Activated CD4-positive, CD25-positive, alpha-beta regulatory T cell treated with anti-CD3 and anti-CD28 coated beads, Interleukin-2, amount 50 U/mL, for 24 hours (primary cell): ENCODE results near the gene MAP2K2.
"Not testable (repeated sequence)": the region's sequence is repeated elsewhere in the genome, so short reads cannot be mapped to it uniquely, and the experiment has no call there.

Experiments
- ATAC-seq, 2 donors: fragments of 150-1000 bp; cut with Tn5 transposase; one replicate each; pipeline ENCODE4 v1.10.0; 2021; ENCODE audit warnings: mild to moderate bottlenecking in 1 of 2, moderate library complexity in 1 of 2

The MAP2K2 gene

DNA sequence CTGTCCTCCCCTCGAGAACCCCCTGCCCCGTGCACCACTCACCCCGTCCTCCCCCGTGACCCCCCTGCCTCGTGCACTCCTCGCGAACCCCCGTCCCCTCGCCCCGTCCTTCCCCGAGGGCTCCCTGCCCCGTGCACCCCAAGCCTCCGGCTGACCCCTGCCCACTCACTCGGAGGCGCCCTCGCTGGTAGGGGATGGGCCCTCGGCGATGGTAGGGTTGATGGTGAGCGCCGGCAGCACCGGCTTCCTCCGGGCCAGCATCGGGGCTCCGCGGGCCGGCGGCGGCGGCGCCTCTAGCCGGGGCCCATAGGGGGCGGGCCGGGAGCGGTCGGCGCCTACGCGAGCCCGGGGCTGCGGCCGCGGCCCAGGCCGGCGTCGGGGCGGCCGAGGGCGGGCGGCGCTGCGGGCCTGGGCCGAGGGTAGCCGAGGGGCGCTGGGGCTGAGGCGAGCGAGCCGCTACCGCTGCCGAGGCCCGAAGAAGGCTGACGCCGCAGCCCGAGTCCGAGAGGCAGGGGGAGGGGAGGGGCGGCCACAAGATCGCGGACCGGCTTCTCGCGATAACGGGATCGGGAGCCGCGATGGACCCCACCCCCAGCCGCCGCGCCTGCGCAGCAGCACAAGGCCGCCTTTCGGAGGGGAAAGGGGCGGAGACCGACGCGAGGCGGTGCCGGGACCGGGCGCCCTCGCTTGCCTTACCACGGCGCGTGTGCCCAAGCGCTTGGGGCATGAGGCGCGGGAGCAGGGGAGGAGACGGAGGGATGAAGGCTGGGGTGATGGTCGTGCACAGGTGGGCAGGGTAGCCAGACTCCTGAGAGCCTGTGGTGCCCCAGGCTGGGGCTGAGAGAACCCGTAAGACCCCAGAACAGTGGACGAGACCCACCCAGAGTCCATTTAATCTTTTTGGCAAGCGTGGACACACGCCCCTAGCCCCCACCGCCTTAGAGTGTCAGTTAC, at the start of gene MAP2K2:
Gene MAP2K2, minus strand, starts transcription at position 508 of the 954 bp plus-strand sequence. Its CDS starts 247 bp downstream, at position 261.
- peak; percentile 93 to 94 for ATAC-seq

DNA sequence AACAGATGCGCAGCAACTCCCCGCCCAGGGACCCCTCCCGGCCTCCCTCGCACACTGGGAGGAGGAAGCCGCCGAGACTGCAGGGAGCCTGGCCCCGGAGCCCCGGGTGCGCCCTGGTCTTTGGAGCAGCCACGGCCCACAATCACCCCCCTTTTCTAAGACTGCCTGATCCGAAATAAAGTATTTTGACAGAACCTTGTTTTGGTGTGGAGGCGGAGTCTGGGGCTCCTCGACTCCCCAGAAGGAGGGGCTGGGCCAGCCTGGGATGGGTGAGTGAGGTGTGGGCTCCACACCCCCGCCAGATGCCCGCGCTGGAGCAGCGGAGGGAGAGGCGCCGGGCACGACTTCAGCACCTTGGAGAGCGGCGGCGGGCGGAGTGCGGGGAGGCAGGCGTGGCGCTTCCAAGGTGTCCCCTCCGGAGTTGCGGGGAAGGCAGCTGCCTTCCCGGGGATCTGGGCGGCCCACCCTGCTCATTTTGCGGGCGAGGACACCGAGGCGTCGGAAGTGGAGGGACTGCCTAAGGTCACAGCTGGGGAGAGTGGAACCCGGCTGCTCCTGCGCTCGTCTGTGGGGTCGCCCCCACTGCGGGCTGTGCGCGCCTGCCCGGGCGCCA, 49.0 kb upstream of the MAP2K2 start:
- ATAC-seq, result peak; percentile 55 to 67

DNA sequence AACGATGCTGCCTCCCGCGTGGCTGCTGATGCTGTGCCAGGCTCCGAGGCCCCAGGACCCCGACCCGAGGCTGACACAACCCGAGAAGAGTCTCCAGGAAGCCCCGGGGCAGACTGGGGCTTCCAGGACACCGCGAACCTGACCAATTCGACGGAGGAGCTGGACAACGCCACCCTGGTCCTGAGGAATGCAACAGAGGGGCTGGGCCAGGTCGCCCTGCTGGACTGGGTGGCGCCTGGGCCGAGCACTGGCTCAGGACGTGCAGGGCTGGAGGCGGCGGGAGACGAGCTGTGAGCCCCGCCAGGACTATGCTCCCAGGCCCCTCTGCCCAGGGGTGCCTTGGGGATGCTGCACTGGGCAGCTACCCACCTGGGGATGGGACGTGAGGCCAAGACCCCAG, 47.8 kb upstream of the MAP2K2 start:
- ATAC-seq, result no peak

DNA sequence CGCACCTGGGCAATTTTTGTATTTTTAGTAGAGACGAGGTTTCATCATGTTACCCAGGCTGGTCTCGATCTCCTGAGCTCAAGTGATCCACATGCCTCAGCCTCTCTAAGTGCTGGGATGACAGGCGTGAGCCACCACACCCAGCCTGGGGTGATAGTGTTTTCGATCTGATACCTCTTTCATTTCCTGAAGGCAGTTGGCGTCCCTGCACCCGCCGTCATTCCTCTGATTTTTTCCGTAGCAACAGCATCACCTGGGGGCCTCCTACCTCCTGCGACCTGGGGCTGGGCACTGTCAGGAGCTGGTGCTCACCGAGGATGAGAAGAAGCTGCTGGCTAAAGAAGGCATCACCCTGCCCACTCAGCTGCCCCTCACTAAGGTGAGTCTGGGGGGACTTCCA, 40.3 kb upstream of the MAP2K2 start:
- ATAC-seq, result no peak

DNA sequence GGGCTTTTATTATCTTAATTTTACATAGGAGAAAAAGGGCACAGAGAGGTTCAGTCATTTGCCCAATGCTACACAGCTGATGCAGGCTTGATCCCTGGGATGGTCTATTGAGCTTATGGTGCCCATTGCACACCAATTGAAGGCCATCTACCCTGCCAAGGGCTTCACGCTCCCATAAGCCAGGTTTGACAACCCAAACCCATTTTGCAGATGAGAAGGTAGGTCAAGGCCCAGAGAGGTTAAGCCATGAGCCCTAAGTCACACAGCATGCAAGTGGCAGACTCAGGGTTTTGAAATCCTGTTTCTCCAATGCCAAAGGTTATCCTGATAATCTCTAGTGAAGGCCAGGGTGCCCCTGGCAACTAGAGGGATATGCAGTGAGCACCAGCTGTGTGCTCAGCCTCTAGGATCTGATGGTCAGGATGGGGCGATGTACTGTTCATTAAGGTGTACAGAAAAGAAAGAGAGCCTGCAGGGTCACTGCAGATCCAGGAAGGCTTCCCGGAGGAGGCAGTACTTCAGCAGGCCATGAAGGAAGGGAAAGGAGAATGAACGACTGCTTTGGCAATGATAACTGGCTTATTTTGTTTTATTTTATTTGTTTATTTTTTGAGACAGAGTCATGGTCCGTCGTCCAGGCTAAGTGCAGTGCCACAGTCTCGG, 37.6 kb upstream of the MAP2K2 start:
- ATAC-seq, result no peak

DNA sequence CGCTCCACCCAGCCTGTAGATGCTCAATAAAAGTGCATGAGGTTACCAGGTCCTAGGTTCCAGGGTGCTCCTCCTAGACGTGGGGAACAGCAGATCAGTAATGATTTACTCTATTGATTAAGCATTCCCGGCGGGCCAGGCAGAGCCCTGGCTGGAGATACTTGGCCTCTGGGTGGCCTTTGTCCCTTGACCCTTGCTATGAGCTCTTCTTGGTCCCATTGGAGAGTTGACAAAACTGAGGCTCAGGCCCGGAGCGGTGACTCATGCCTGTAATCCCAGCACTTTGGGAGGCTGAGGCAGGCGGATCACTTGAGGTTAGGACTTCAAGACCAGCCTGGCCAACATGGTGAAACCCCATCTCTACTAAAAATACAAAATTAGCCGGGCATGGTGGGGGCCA, 34.0 kb upstream of the MAP2K2 start:
- not testable (repeated sequence) for ATAC-seq

DNA sequence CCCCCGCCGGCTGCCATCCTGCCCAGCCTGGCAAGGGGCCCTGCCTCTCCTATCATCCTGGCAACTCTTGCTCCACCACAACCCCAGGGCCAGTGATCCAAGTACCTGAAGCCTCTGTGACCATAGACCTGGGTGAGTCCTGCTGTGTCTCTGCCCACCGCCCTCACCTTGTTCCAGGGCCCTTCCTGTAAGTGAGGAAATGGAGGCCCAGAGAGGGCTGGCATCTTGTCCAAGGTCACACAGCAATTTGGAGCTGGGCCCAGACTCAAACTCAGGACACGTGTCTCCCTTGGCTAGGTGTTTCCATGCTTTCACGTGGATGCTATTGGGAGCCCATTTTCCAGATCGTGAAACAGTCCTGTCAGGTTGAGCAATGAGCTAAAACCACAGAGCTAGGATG, 33.2 kb upstream of the MAP2K2 start:
- no peak for ATAC-seq

DNA sequence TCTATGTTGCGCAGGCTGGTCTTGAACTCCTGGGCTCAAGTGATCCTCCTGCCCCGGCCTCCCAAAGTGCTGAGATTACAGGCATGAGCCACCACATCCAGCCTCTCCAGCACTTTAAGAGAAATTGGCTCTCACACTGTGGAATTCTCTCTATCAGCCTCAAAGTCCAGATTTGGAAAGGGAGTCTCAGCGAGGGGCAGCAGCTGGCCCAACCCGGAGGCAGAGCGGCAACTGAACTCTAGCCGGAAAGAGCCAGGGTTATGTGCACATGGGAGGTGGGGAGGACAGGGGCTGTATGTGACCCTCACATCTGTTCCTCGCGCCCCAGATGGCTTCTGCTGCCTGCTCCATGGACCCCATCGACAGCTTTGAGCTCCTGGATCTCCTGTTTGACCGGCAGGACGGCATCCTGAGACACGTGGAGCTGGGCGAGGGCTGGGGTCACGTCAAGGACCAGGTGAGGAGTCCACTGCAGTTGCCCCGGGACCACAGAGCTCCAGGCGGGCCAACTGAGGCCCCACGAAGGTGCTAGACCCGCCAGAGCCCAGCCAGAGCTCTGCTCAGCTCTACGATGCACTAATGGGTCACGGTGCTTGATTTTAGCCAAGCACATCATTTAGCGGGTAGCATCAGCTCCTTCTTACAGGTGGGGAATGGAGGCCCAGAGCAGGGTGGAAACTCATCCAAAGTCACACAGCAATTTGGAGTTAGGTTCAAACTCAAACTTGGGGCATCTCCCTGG, 30.8 kb upstream of the MAP2K2 start:
- no peak for ATAC-seq

DNA sequence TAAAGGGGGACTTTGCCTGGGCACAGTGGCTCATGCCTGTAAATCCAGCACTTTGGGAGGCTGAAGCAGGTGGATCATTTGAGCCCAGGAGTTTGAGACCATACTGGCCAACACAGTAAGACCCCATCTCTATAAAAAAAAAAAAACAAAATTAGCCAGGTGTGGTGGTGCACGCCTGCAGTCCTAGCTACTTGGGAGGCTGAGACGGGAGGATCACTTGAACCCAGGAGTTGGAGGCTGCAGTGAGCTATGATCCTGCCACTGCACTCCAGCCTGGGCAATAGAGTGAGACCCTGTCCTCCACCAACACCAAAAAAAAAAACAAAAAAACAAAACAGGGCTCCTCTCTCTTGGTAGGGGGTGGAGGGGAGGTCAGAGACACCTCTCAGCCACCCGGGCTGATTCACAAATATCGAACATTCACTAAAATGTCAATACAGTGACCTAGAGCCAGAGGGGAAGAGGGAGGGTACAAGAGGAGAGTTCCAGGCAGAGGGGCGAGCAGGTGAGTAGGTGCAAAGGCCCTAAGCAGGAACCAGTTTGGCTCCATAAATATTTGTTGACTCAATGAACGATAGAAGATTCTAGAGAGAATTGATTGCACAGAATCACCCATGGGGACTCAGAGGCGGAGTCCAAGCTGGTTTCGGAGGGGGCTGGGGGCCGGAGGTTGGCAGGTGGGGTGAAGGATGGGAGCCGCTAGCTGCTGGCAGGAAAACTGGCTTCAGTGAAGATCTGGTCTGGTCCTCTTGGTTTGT, 28.5 kb upstream of the MAP2K2 start:
- ATAC-seq, result no peak

DNA sequence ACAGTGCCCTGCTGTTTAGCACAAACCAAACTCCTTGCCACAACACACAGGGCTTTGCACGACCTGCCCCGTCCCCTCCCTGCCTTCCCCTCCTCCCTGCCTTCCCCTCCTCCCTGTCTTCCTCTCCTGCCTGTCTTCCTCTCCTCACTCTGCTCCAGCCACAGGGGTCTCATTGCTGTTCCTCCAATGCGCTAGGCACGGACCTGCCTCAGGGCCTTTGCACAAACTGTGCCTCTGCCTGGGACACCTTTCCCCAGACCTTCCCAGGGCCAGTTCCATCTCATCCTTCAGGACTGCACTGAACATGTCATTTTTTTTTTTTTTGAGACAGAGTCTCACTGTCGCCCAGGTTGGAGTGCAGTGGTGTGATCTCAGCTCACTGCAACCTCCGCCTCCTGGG, 27.7 kb upstream of the MAP2K2 start:
- ATAC-seq, result no peak

DNA sequence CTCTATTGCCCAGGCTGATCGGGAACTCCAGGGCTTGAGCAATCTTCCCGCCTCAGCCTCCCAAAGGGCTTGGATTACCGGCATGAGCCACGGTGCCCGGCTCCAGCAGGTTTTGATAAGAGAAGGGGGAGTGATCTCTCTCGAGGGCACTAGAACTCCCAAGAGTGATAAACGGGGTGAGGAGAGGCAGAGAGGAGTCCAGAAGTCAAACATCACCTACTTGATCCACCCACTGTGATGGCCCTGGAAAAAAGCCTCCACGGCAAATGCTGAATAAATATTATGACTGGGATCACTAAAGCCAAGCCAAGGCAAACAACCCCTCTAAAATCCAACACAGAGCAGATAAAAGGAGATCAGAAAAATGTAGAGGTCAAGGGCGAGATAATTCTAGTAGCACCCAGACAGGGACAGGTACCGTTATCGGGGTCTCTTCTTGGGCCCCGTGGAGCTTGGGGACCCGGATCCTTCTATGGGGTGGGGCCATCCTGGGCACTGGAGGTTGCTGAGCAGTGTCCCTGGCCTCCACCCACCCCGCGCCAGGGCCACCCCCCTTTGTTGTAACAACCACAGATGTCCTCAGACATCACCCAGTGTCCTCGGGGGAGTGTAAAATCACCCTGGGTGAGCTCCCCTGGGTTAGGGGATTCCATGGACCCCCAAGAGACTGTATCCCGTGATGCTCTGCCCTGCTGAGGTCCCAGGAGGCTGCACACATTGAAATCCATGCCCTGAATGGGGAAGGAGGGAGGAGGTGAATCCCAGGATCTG, 25.8 kb upstream of the MAP2K2 start:
- no peak for ATAC-seq

DNA sequence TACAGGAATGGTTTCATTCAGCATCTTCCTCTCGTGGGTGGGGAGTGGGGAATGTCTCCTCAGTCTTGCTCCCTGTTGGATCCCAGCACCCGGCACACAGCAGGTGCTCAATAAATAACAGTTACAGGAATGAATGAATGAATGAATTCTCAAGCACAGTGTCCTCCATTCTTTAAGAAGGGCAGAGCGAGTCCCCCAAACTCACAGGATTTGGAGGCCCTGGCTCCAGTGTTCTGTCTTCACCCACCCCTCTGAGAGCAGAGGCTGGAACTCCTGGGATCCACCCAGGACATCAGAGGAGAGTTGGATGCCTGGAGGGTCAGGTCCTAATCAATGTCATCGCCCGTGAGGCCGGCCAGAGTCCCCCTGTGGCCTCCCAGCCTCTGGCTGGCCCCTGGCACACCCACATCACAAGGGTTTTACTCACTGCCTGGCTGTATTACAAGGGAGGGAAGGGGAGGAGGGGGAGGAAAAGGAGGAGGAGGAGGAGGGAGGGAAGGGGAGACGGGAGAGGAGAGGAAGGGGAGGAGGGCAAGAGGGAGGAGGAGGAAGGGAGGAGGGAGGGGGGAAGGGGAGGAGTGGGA, 20.8 kb upstream of the MAP2K2 start:
- no peak for ATAC-seq

DNA sequence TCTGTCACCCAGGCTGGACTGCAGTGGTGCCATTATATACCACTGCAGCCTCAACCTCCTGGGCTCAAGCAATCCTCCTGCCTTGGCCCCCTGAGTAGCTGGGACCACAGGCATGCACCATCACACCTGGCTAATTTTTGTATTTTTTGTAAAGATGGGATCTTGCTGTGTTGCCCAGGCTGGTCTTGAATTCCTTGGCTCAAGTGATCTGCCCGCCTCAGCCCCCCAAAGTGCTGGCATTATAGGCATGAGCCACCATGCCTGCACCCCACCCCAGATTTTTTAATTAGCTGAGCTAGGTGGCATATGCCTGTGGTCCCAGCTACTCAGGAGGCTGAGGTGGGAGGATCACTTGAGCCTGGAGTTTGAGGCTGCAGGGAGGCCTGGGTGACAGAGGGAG, 19.0 kb upstream of the MAP2K2 start:
- not testable (repeated sequence) for ATAC-seq

DNA sequence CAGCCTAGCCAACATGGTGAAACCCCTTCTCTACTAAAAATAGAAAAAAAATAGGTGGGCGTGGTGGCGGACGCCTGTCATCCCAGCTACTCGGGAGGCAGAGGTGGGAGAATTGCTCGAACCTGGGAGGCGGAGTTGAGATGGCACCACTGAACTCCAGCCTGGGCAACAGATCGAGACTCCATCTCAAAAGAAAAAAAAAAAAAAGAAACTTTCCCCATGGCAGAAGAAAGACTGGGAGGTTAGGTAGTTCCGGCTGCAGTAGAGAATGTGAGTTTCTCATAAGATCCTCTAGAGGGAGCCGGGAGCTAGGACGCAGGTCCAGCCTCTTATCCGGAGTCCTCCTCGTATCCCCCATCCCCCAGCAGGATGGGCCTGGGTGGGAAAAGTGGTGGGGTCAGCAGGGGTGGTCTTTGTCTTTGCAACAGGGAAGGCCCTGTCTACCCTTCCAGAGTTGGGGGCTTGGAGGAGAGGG, 16.4 kb upstream of the MAP2K2 start:
- ATAC-seq, result peak; percentile 74 to 77

DNA sequence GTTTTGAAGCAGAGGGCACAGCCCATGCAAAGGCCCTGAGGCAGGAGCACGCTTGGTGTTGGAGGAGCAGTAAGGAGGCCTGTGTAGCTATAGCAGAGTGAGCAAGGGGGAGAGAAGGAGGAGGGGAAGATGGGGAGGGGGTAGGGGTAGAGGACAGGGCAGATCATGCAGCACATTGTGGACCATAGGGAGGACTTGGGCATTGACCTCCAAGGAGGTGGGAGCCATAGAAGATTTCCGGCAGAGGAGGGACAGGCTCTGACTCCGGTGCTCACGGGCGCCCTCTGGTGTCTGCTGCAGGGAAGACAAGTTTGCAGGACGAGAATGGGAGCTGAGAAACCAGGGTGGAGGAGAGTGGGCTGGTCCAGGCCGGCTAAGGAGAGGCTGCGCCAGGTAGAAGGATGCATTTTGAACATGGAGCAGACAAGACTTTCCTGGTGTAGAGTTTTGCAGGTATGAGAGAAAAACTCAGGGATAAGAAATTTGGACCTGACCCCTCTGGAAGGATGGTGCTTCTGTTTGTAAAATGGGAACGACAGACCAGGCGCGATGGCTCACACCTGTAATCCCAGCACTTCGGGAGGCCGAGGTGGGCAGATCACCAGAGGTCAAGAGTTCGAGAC, 15.8 kb upstream of the MAP2K2 start:
- peak; percentile 86 to 87 for ATAC-seq

DNA sequence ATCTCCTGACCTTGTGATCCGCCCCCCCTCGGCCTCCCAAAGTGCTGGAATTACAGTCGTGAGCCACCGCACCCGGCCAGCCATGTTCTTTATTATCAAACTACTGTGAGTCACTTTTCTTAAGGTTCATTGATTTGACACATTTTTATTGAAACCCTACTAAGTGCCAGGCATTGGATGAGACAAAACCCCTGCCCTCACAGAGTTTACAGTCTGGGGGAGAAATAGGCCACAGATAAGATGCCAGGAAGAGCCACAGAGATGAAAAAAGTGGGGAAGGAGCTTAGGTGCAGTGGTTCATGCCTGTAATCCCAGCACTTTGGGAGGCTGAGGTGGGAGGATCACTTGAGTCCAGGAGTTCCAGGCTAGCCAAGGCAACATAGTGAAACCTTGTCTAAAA, 14.5 kb upstream of the MAP2K2 start:
- no peak for ATAC-seq

DNA sequence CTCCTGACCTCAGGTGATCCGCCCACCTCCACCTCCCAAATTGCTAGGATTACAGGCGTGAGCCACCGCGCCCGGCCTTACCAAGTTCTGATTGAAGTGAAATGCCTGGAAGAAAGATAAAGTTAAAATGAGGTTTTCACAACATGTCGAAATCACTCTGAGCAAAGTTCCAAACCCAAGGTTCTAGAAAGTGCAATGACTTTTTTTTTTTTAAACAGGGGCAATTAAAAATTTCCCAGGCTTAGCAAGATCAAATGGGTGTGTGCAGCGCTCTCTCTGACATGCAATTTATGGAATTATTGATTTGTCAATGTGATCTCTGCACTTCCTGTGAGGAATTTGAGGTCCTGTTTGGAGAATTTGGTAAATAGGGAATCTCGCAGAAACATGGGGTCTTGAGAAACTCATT, 12.8 kb upstream of the MAP2K2 start:
- no peak for ATAC-seq

DNA sequence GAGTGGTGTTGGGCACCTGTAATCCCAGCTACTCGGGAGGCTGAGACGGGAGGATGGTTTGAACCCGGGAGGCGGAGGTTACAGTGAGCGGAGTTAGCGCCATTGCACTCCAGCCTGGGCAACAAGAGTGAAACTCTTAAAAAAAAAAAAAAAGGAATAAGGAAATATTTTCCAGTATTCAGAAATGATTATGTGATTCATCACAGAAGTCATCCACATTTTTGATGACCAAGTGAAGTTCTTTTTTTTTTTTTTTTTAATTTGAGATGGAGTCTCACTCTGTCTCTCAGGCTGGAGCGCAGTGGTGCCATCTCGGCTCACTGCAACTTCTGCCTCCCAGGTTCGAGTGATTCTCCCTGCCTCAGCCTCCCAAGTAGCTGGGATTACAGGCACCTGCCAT, 11.5 kb upstream of the MAP2K2 start:
- not testable (repeated sequence) for ATAC-seq

DNA sequence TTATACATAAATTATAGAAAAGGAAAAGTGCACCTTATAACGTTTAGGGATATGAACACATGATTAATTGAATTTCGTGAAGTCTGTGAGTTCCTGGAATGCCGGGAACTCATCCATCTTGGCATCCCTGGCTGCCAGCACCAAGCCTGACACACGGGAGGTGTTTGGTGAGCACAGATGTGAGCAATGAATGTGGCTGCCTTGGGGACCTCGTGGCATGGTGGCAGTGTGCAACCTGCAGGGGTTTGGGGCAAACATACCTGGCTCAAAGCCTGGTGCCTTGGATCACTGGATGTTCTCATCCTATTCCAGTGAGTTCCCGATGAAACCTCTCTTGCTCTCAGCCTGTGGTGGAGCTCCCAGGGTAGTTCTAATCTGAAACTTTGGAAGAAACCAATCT, 10.4 kb upstream of the MAP2K2 start:
- no peak for ATAC-seq

DNA sequence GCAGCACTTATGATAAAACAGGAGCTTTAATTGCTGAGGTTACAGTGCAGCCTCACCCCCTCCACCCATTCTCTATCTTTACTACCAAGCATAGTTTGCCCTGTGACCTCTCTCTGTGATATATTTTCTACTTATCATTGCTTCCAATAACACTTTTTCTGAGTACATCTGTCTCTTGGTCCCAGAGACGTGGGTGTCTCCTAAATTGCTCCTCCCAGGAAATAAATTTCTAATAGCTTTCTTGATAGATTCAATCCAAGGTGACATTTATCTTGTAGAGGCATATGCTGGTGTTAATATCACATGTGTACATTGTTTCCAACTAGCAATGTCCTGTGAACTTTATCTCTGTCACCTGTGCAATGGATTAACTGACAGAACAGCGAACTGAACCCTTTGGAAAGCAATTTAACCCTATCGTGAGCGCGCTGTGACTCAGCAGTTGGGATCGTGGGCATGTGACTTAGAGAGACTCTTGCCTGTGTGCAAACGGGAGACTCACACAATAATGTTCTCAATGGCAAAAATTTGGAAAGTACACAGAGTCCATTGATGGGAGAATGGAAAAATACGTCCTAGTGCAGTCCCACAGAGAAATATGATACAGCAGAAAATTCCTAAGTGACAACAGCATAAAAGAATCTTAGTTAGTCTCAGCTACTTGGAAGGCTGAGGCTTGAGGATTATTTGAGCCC, 7.0 kb upstream of the MAP2K2 start:
- no peak for ATAC-seq
